ENCODE data around the gene CNNM2. TPM values are rescaled to one million over a fixed set of nuclear protein-coding genes. Genes with fewer than 3 reads are reported as not detected.

Gene CNNM2
- total RNA-seq, 2 donors from 2014 or later = 3.4 to 5.3 TPM

DNA sequence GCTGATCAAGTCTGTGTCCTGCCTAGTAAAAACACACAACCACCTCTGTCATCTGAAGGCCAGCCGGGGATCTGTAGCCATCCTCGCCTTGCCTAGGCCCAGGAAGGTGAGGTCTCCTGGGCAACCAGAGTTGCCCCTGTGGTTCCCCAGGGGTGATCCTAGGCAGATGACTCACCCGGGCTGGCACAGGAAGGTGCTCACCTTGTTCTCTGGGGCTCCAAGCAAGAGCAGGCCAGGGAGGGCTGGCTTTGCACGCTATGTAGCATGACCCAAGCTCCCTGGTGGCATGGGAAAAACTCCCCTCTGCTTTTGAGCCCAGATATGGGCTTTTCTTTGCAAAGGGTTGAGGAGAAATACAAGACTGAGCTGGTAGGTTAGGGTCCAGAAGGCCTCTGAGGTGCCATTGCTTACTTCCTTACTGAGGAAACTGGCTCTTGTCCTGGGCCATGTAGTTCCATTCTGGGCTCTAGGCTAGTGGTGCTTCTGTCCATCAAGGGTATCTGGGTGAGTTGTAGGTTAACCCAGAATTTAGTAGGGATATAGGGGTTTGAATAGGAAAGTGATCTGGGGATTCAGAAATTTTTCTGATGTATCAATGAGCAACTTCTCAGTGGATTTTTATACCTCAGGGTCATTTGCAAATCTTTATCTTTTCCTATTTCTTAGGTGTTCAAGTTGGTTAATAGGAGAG lies 162.9 kb downstream of the CNNM2 start:
- Histone ChIP-seq H3K4me1 (peaks cover 19% of the 10 kb centered on the region), H3K27ac (no peak overlapping the region), H3K9me3 (no peaks in the 10 kb centered on the region), H3K27me3 (no peaks in the 10 kb centered on the region), H3K36me3 (replicated peaks in 1 of 2; ENCODE audit: insufficient read depth in 1 of 2, low read depth in 2 of 2) (peaks cover 0 to 3% of the 10 kb centered on the region in 2 donors), H3K4me3 (no peak overlapping the region)
- TF ChIP-seq POLR2A (IDR thresholded peaks at IDR 0.05) = no peak
- TF ChIP-seq, protein P1, sequence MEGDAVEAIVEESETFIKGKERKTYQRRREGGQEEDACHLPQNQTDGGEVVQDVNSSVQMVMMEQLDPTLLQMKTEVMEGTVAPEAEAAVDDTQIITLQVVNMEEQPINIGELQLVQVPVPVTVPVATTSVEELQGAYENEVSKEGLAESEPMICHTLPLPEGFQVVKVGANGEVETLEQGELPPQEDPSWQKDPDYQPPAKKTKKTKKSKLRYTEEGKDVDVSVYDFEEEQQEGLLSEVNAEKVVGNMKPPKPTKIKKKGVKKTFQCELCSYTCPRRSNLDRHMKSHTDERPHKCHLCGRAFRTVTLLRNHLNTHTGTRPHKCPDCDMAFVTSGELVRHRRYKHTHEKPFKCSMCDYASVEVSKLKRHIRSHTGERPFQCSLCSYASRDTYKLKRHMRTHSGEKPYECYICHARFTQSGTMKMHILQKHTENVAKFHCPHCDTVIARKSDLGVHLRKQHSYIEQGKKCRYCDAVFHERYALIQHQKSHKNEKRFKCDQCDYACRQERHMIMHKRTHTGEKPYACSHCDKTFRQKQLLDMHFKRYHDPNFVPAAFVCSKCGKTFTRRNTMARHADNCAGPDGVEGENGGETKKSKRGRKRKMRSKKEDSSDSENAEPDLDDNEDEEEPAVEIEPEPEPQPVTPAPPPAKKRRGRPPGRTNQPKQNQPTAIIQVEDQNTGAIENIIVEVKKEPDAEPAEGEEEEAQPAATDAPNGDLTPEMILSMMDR (IDR thresholded peaks at IDR 0.05) = no peak
- ATAC-seq (no peak), DNase-seq (no peak)
- intact Hi-C loops (cut with DNase I) = no loop called here
- WGBS, 2 donors = 88 to 90% methylated on average over 1 to 4 of the region's 4 CpGs

DNA sequence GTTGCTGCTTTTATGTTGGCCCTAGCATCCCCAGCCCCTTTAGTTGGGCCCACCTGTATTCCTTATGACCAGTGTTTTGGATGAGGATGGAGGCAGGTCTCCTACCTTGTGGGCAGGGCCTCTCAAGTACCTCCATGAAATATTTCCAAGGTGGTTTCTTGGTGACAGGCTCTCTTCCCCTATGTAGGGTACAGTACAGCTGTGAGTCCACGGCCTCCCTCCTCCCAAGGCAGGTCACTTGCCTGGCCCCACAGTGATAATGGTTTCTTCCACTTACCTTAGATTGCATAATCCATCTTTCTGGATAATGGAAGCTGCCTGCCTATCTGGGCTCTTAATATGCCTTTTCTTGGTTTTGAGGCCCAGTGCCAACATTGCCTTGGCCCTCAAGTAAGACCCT lies 164.6 kb downstream of the CNNM2 start:
- Histone ChIP-seq H3K36me3 (replicated peaks in 1 of 2; ENCODE audit: insufficient read depth in 1 of 2, low read depth in 2 of 2) (peaks cover 0 to 5% of the 10 kb centered on the region in 2 donors), H3K27me3 (no peaks in the 10 kb centered on the region), H3K4me1 (peaks cover 11% of the 10 kb centered on the region), H3K9me3 (no peaks in the 10 kb centered on the region), H3K4me3 (no peak overlapping the region), H3K27ac (no peak overlapping the region)
- intact Hi-C loops (cut with DNase I) = no loop called here
- DNase-seq (no peak), ATAC-seq (no peak)
- TF ChIP-seq, protein P1 (IDR thresholded peaks at IDR 0.05) = no peak
- TF ChIP-seq POLR2A (IDR thresholded peaks at IDR 0.05) = no peak
- WGBS, 2 donors = 100% methylated on average over 1 of the region's 1 CpG

DNA sequence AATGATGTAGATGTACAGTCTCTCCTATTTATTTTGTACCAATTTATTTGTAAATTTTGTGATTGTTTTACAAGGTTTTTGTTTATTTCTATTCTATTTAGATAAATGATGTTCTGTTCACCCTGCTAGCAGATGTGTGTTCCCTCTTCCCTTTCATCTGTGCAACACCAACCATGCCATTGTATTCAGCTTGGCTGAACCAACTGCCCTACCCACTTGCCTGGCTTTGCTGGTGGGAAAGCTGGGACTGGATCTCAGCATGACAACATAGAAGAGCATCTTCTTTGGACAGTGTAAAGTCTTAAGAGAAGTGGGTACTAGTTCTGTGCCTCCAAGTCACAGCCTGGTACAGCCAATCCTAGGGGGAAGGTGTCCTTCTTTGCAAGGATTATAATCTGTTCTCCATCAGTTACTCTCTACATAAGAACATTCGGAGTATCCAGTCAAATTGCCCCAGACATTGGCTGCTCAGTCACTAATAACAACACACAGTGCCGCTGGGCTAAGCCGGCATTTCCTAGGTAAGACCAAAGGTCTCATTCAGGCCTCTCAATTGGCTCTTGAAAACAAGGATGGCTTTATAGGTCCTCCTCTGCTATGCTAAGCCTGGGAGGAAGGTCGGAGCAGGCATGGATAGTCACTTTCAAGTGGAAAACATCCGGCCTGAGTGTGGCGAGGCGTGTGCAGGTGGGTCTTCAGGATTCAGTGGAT lies 165.3 kb downstream of the CNNM2 start:
- 89 to 93% methylated on average over 7 of the region's 7 CpGs for WGBS, 2 donors
- intact Hi-C loops (cut with DNase I) = no loop called here
- Histone ChIP-seq H3K4me1 (peaks cover 5% of the 10 kb centered on the region), H3K27me3 (no peaks in the 10 kb centered on the region), H3K4me3 (no peak overlapping the region), H3K27ac (no peak overlapping the region), H3K9me3 (no peaks in the 10 kb centered on the region), H3K36me3 (replicated peaks in 1 of 2; ENCODE audit: insufficient read depth in 1 of 2, low read depth in 2 of 2) (peaks cover 0 to 5% of the 10 kb centered on the region in 2 donors)
- no peak for DNase-seq
- TF ChIP-seq, protein P1 (IDR thresholded peaks at IDR 0.05) = no peak
- TF ChIP-seq POLR2A (IDR thresholded peaks at IDR 0.05) = no peak
- no peak for ATAC-seq

DNA sequence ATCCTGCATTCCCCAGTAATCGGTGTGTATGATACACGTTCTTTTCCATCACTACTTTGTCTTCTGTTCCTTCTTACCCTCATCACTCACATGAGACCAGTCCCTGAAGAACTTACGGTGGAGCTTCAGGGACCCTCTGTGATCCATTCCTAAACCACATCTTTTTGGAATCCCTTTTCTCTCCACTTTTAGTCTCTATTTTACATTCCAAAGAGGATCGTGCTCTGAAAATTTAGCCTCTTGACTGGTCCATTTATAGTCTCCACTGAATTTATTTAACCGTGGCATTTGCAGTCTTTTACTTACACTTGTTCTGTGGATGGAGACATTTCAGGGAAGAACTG lies 165.9 kb downstream of the CNNM2 start:
- H3K4me3 ChIP-seq = no peak overlapping the region
- H3K4me1 ChIP-seq = no peaks in the 10 kb centered on the region
- no peak for ATAC-seq
- no peaks in the 10 kb centered on the region for H3K27me3 ChIP-seq
- WGBS, 2 donors = 87 to 95% methylated on average over 5 of the region's 5 CpGs
- H3K27ac ChIP-seq = no peak overlapping the region
- intact Hi-C loops (cut with DNase I) = no loop called here
- H3K36me3 ChIP-seq (replicated peaks in 1 of 2; ENCODE audit: insufficient read depth in 1 of 2, low read depth in 2 of 2) = peaks cover 0 to 6% of the 10 kb centered on the region in 2 donors
- no peak for TF ChIP-seq POLR2A (IDR thresholded peaks at IDR 0.05)
- TF ChIP-seq, protein P1 (IDR thresholded peaks at IDR 0.05) = no peak
- DNase-seq = no peak
- H3K9me3 ChIP-seq = no peaks in the 10 kb centered on the region

Measured in body of pancreas (tissue), 4 donors.